Tibial artery (tissue), 4 donors: ENCODE results near the gene OXA1L.
"Not testable (repeated sequence)": the region's sequence is repeated elsewhere in the genome, so short reads cannot be mapped to it uniquely, and the experiment has no call there.

Experiments used
- DNase-seq, 2 donors: peaks; one replicate each; pipeline ENCODE4 v3.0.0-alpha.2; 2019
- H3K27ac ChIP-seq, 2 donors: fragments of 200-600 bp; sonication (generic) in 1 of 2; 1 replicate in 1 of 2; 2 replicates in 1 of 2; pipeline ENCODE4 v1.5.1; 2018 to 2019; ENCODE audit warnings: mild to moderate bottlenecking in 1 of 2
- H3K27me3 ChIP-seq, 2 donors: fragments of 200-600 bp; sonication (generic) in 1 of 2; one replicate each; pipeline versions ENCODE4 v1.5.1 to v1.6.0; 2016 to 2019
- H3K36me3 ChIP-seq, 3 donors: fragments of 200-600 bp; sonication (generic) in 2 of 3; one replicate each; pipeline ENCODE4 v1.5.1; 2016 to 2019; ENCODE audit warnings: mild to moderate bottlenecking in 2 of 3
- H3K4me1 ChIP-seq, 4 donors: fragments of 200-600 bp; sonication (generic) in 2 of 4; 1 replicate in 3 of 4; 2 replicates in 1 of 4; pipeline ENCODE4 v1.5.1; 2016 to 2019
- H3K4me3 ChIP-seq, 2 donors: fragments of 200-600 bp; sonication (generic) in 1 of 2; 1 replicate in 1 of 2; 2 replicates in 1 of 2; pipeline ENCODE4 v1.5.1; 2018 to 2019; ENCODE audit warnings: mild to moderate bottlenecking in 2 of 2
- H3K9me3 ChIP-seq, 3 donors: fragments of 200-600 bp; sonication (generic) in 1 of 3; one replicate each; pipeline ENCODE4 v1.5.1; 2016 to 2019
- CTCF ChIP-seq, 2 experiments: fragments of 200-600 bp in 1 of 2; fragments of 450-650 bp in 1 of 2; IDR thresholded peaks; one replicate each; pipeline ENCODE4 v1.5.1; 2017 to 2019; ENCODE audit warnings: antibody characterized with exemption in 2 of 2, mild to moderate bottlenecking in 1 of 2, moderate library complexity in 1 of 2
- intact Hi-C: fragments of 100-400 bp; cut with DNase I; formaldehyde crosslinking; loops from one replicate; pipeline ENCODE4 v1.15.0; 2023; ENCODE audit warnings: low total_unique reads

The OXA1L gene

GRCh38 chr14:22770481-22771187, 4.1 kb downstream of the OXA1L start:
- Histone ChIP-seq H3K9me3 (no peaks in the 10 kb centered on the region), H3K4me3 (no peak overlapping the region), H3K27ac (no peak overlapping the region), H3K4me1 (peaks cover 0 to 18% (median 14%) of the 10 kb centered on the region in 4 donors), H3K36me3 (peaks cover 53 to 71% (median 57%) of the 10 kb centered on the region in 3 donors), H3K27me3 (no peaks in the 10 kb centered on the region)
- TF ChIP-seq CTCF (IDR thresholded peaks at IDR 0.05), result no peak
- no peak for DNase-seq
- intact Hi-C loops, result no loop called here

- peaks cover 0 to 8% (median 4%) of the 10 kb centered on the region in 4 donors for H3K4me1 ChIP-seq
- no peak for TF ChIP-seq CTCF (IDR thresholded peaks at IDR 0.05)
- H3K9me3 ChIP-seq, result no peaks in the 10 kb centered on the region
- no peak for DNase-seq
- intact Hi-C loops, result no loop called here
- H3K27ac ChIP-seq, result no peak overlapping the region
- peaks cover 53 to 71% (median 57%) of the 10 kb centered on the region in 3 donors for H3K36me3 ChIP-seq
- H3K27me3 ChIP-seq, result no peaks in the 10 kb centered on the region
- H3K4me3 ChIP-seq, result no peak overlapping the region
Measured at GRCh38 chr14:22772725-22773124, 6.2 kb downstream of the OXA1L start.

GRCh38 chr14:22773162-22774010, 6.9 kb downstream of the OXA1L start:
- H3K9me3 ChIP-seq, result no peaks in the 10 kb centered on the region
- H3K27ac ChIP-seq, result no peak overlapping the region
- no peak for TF ChIP-seq CTCF (IDR thresholded peaks at IDR 0.05)
- peaks cover 53 to 66% (median 56%) of the 10 kb centered on the region in 3 donors for H3K36me3 ChIP-seq
- H3K4me1 ChIP-seq, result peaks cover 0 to under 1% (median 0%) of the 10 kb centered on the region in 4 donors
- DNase-seq, result no peak
- intact Hi-C loops, result no loop called here
- no peaks in the 10 kb centered on the region for H3K27me3 ChIP-seq
- no peak overlapping the region for H3K4me3 ChIP-seq

GRCh38 chr14:22774011-22774706, 7.7 kb downstream of the OXA1L start:
- no peak for DNase-seq
- intact Hi-C loops, result no loop called here
- no peaks in the 10 kb centered on the region for H3K9me3 ChIP-seq
- H3K4me1 ChIP-seq, result no peaks in the 10 kb centered on the region
- no peak overlapping the region for H3K4me3 ChIP-seq
- no peak overlapping the region for H3K27ac ChIP-seq
- no peaks in the 10 kb centered on the region for H3K27me3 ChIP-seq
- peaks cover 46 to 59% (median 49%) of the 10 kb centered on the region in 3 donors for H3K36me3 ChIP-seq
- no peak for TF ChIP-seq CTCF (IDR thresholded peaks at IDR 0.05)

GRCh38 chr14:22776215-22776614, 9.7 kb downstream of the OXA1L start:
- Histone ChIP-seq H3K9me3 (no peaks in the 10 kb centered on the region), H3K27me3 (no peaks in the 10 kb centered on the region), H3K4me1 (no peaks in the 10 kb centered on the region), H3K27ac (no peak overlapping the region), H3K4me3 (no peak overlapping the region), H3K36me3 (peaks cover 25 to 38% (median 28%) of the 10 kb centered on the region in 3 donors)
- intact Hi-C loops, result no loop called here
- DNase-seq, result no peak
- no peak for TF ChIP-seq CTCF (IDR thresholded peaks at IDR 0.05)

GRCh38 chr14:22776849-22777248, 10.4 kb downstream of the OXA1L start:
- H3K36me3 ChIP-seq, result peaks cover 19 to 32% (median 22%) of the 10 kb centered on the region in 3 donors
- H3K4me1 ChIP-seq, DNase-seq, H3K27ac ChIP-seq, H3K4me3 ChIP-seq, H3K9me3 ChIP-seq, intact Hi-C loops, H3K27me3 ChIP-seq: not testable (repeated sequence)
